ENCODE measurements around the gene MSI2. TPM values are rescaled to one million over a fixed set of nuclear protein-coding genes. Genes with fewer than 3 reads are reported as not detected.
"Not testable (repeated sequence)": the region's sequence is repeated elsewhere in the genome, so short reads cannot be mapped to it uniquely, and the experiment has no call there.

Gene MSI2
- total and polyA plus RNA-seq, 7 donors = 37.6 to 133 (median 87.1) TPM

DNA sequence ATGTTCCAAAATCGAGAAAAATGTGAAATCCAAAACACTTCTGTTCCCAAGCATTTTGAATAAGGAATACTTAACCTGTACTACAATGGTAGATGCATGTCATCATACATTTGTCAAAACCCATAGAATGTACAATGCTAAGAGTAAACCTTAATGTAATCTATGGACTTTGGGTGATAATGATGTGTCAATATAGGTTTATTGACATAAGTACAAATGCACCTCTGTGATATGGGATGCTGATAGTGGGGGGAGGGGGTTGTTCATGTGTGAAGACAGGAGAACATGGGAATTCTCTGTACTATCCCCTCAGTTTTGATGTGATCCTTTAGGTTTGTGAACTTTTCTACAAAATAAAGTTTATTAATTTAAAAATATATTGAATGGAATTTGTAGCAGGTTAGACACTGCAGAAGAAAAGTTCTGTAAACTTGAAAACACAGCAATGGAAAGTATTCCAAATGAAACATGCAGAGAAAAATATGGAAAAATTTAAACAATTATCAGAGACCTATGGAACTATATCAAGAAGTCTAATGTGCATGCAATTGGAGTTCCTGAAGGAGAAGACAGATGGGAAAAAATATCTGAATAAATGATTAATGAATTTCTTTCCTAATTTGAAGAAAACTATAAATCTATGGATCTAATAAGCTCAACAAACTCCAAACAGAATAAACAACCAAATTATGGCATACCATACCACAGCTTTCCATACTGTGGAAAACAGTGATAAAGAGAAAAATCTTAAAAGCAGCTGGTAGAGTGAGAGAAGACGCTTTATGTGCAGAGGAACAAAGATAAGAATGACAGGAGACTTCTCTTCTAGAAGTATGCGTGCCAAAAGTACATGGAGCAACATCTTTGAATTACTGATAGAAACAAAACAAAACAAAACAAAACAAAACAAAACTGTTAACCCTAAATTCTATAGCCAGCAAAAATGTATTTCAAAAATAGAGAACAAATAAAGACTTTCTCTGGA is 34.7 kb upstream of the MSI2 start:
- 81 to 85% (median 83%) methylated on average over 3 of the region's 3 CpGs for WGBS, 3 donors
- Histone ChIP-seq H3K4me3 (no peak overlapping the region), H3K4me1 (no peaks in the 10 kb centered on the region)

DNA sequence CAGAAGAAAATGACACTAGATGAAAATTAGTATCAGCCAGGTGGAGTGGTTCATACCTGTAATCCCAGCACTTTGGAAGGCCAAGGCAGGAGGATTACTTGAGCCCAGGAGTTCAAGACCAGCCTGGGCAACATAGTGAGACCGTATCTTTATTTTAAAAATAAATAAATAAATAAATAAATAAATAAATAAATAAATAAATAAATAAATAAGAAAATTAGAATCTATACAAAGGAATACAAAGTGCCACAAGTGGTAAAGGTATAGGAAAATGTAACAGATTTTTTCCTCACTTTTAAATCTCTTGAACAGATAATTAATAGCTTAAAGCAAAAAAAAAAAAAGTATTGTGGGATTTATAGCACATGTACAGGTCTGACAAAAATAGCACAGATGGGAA is 33.9 kb upstream of the MSI2 start:
- ATAC-seq; intact Hi-C loops (cut with DNase I): not testable (repeated sequence)

More for the DNA sequence above, 34.7 kb upstream of the MSI2 start:
- no peaks in the 10 kb centered on the region for H3K9me3 ChIP-seq
- DNase-seq (no peak), ATAC-seq (no peak)
- no peaks in the 10 kb centered on the region for H3K36me3 ChIP-seq (ENCODE audit: insufficient read depth in 1 of 2, low read depth in 1 of 2)
- H3K27me3 ChIP-seq (ENCODE audit: insufficient read depth in 3 of 3, low read length in 2 of 3) = no peaks in the 10 kb centered on the region
- no peak overlapping the region for H3K27ac ChIP-seq
- TF ChIP-seq, protein P1, sequence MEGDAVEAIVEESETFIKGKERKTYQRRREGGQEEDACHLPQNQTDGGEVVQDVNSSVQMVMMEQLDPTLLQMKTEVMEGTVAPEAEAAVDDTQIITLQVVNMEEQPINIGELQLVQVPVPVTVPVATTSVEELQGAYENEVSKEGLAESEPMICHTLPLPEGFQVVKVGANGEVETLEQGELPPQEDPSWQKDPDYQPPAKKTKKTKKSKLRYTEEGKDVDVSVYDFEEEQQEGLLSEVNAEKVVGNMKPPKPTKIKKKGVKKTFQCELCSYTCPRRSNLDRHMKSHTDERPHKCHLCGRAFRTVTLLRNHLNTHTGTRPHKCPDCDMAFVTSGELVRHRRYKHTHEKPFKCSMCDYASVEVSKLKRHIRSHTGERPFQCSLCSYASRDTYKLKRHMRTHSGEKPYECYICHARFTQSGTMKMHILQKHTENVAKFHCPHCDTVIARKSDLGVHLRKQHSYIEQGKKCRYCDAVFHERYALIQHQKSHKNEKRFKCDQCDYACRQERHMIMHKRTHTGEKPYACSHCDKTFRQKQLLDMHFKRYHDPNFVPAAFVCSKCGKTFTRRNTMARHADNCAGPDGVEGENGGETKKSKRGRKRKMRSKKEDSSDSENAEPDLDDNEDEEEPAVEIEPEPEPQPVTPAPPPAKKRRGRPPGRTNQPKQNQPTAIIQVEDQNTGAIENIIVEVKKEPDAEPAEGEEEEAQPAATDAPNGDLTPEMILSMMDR (IDR thresholded peaks at IDR 0.05) = no peak
- intact Hi-C loops (cut with DNase I) = no loop called here

DNA sequence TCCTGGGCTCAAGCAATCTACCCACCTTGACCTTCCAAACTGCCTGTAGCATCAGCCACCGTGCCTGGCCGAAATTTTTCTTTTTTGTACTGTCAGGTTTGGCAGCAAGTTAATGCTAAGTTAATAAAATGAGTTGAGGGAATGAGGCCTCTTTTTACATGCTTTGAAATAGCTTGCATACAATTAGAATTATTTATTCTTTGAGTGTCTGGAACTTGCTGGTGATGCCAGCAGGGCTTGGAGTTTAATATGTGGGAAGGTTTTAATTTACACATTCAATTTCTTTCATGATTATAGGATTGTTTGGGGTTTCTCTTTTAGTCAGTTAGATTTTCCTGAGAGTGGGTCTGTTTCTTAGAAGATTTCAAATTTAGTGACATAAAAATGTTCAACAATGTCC is 31.2 kb upstream of the MSI2 start:
- Histone ChIP-seq H3K27ac (no peak overlapping the region), H3K27me3 (ENCODE audit: insufficient read depth in 3 of 3, low read length in 2 of 3) (no peaks in the 10 kb centered on the region), H3K9me3 (no peaks in the 10 kb centered on the region), H3K4me1 (no peaks in the 10 kb centered on the region), H3K36me3 (ENCODE audit: insufficient read depth in 1 of 2, low read depth in 1 of 2) (no peaks in the 10 kb centered on the region), H3K4me3 (no peak overlapping the region)
- intact Hi-C loops (cut with DNase I) = no loop called here
- WGBS, 3 donors = 76 to 90% (median 83%) methylated on average over 2 of the region's 2 CpGs
- DNase-seq (no peak), ATAC-seq (no peak)
- TF ChIP-seq, protein P1 (IDR thresholded peaks at IDR 0.05) = no peak

More for the DNA sequence above, 33.9 kb upstream of the MSI2 start:
- not testable (repeated sequence) for DNase-seq; H3K27ac ChIP-seq; H3K4me1 ChIP-seq; H3K4me3 ChIP-seq; H3K36me3 ChIP-seq (ENCODE audit: insufficient read depth in 1 of 2, low read depth in 1 of 2); H3K27me3 ChIP-seq (ENCODE audit: insufficient read depth in 3 of 3, low read length in 2 of 3); H3K9me3 ChIP-seq
- 73 to 97% (median 86%) methylated on average over 1 of the region's 1 CpG for WGBS, 3 donors

DNA sequence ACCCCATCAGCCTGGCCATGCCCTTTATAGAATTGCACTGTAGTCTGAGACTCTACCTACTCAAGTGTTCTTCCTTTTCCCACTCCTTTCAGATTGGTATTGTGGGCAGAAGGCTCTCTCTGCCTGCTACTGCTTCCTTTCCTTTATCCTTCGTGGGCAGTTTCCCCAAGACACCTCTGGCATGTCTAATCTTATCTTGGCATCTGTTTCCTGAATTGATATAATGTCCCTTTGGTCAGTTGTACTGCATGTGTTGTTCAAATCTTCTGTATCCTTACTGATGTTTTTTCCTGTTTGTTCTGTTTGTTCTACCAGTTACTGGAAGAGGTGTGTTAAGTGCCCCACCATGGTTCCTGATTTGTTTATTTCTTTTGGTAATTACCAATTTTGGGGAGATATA is 29.5 kb upstream of the MSI2 start:
- intact Hi-C loops (cut with DNase I) = no loop called here
- 20 to 48% (median 39%) methylated on average over 1 of the region's 1 CpG for WGBS, 3 donors
- no peaks in the 10 kb centered on the region for H3K4me1 ChIP-seq
- H3K36me3 ChIP-seq (ENCODE audit: insufficient read depth in 1 of 2, low read depth in 1 of 2) = no peaks in the 10 kb centered on the region
- H3K9me3 ChIP-seq = no peaks in the 10 kb centered on the region
- no peak overlapping the region for H3K4me3 ChIP-seq
- no peaks in the 10 kb centered on the region for H3K27me3 ChIP-seq (ENCODE audit: insufficient read depth in 3 of 3, low read length in 2 of 3)
- TF ChIP-seq, protein P1 (IDR thresholded peaks at IDR 0.05) = no peak
- no peak overlapping the region for H3K27ac ChIP-seq
- DNase-seq = no peak
- no peak for ATAC-seq

DNA sequence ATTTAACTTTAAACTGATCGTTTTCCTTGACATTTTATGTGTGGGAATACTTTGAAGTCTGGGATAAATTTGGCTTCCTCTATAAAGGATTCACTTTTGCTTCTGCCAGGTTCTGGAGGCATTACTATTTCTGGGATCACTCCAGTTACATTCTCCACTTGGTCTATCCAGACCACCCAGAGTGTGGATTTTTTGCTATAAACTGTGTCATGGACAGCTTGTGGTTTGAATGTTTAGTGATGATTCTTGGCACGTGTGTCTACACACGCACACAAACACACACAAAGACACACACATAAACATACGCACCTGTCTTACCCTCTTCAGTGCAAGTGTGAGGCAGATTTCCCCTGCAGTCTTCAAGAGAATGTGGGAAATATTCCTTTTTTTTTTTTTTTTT is 27.4 kb upstream of the MSI2 start:
- no peak for ATAC-seq
- Histone ChIP-seq H3K27ac (no peak overlapping the region), H3K27me3 (ENCODE audit: insufficient read depth in 3 of 3, low read length in 2 of 3) (no peaks in the 10 kb centered on the region), H3K36me3 (ENCODE audit: insufficient read depth in 1 of 2, low read depth in 1 of 2) (no peaks in the 10 kb centered on the region), H3K4me3 (no peak overlapping the region), H3K9me3 (no peaks in the 10 kb centered on the region), H3K4me1 (no peaks in the 10 kb centered on the region)
- TF ChIP-seq, protein P1 (IDR thresholded peaks at IDR 0.05) = no peak
- WGBS, 3 donors = 54 to 62% (median 58%) methylated on average over 4 of the region's 4 CpGs
- no peak for DNase-seq
- intact Hi-C loops (cut with DNase I) = no loop called here

All from psoas muscle (tissue), 8 donors.